Measurements from ENCODE around the gene WWC1.
"Not testable (repeated sequence)": the region's sequence is repeated elsewhere in the genome, so short reads cannot be mapped to it uniquely, and the experiment has no call there.

The WWC1 gene

GRCh38 chr5:168310541-168310940 is 19.1 kb downstream of the WWC1 start:
- DNase-seq, result not testable (repeated sequence)

- no peak for DNase-seq
These were observed 19.7 kb downstream of the WWC1 start for GRCh38 chr5:168311061-168311566.

DNA sequence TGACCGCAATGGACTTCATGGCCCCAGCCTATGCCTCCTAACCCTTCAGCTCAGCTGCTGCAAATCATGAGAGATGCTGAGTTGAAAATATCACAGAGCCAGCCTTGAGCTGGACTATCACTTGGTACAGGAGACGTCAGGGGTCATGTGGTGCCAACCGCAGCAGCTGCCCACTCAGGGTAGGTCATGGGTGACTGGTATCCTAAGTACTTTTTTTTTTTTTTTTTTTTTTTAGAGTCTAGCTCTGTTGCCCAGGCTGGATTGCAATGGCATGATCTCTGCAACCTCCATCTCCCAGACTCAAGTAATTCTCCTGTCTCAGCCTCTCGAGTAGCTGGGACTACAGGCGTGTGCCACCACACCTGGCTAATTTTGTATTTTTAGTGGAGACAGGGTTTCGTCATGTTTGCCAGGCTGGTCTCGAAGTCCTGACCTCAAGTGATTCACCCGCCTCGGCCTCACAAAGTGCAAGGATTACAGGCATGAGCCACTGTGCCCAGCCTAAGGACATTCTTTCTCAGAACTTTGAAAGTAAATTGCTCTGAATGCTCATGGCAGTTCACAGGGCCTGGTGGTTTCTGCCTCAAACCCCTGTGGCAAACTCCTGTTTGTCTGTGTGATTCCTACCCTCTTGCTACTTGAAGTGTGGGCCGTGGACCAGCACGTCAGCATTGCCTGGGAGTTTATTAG is 21.3 kb downstream of the WWC1 start:
- no peak for DNase-seq

DNA sequence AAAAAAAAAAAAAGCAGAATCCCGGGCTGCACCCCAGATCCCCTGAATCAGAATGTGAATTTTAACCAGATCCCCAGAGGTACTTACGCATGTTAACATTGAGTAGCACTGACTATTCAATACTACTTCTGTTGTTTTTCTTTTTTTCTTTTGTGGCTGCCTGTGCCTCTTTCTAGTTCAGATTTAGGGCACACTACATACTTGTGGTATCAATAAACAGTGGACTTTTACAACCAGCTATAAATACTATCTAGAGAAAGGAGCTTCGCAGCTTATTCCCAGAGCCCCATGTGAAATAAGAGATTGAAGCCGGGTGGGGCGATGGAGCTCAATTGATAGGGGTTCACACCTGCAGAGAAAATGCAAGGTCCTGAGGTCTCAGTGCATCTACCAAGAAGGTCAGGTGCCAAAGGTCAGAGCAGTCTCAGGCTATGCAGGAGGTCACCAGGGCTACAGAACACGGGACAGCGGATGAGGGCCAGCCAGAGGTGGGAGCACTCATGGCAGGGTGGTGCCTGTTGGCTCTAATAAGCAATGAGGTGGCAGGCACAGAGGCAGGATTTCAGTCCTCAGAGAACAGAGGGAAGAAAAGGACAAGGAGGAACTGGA is 22.3 kb downstream of the WWC1 start:
- no peak for DNase-seq

DNA sequence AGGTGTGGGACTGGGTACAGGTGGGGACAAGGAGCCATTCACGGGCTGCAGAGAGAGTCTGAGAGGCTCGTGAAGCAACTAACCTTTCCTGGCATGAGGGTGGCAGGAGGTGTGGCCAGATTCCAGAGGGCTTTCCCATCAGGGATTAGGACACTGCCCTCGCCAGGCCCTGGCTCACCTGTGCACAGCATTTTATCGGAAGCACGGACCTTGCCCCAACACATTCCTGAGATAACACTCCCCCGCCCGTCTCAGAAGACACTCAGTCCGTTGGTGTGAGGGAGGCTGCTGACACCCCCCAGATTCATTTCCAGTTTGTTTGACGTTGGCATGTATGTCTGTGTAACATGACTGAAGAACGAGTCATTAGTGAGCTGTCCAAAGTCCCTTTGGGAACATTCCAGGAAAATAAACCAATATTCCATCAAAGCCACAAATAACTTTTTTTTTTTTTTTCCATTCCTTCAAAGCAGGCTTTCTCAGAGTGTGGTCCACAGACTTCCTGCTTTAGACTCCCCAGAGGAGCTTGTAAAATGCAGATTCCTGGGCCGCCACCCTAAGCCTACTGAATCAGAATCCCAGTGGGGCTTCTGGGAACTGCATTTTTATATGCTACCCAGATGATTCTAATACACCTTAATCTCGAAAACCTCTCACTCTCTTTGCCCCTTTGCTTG is 23.4 kb downstream of the WWC1 start:
- DNase-seq, result no peak

DNA sequence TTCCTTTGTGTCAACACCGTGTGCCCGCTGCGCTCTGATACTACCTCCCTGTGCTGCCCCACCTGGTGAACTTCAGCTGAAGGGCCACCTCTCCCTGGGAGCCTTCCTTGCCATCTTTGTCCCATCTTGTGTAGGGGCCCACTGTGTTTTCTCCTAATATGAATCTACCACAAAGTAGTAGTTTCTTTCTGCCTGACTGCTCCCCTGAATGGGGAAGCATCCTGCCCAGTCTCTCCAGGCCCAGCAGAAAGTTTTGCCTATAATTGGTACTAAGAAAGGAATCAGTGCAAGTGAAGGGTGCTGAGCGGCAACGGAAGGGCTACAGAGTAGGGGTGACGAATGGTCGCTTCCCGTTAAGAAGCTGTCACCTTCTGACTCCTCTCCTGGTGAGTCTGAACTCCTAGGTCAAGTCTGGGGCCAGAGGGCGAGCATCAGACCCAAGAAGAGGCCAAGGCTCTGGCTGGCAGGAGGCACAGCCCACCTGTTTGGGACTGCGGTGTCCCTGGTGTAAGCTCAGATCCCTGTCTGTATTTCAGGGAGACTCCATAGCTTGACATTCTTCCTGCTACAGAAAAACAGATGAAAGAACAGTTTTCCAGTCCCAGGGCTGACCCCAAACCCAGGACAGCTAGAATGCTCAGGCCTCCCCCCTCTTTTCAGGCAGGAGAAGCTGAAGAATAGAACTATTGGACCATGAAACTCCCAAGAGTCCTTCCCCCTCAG is 24.1 kb downstream of the WWC1 start:
- no peak for DNase-seq

- DNase-seq, result no peak
These were observed 24.7 kb downstream of the WWC1 start for GRCh38 chr5:168316139-168316578.

DNA sequence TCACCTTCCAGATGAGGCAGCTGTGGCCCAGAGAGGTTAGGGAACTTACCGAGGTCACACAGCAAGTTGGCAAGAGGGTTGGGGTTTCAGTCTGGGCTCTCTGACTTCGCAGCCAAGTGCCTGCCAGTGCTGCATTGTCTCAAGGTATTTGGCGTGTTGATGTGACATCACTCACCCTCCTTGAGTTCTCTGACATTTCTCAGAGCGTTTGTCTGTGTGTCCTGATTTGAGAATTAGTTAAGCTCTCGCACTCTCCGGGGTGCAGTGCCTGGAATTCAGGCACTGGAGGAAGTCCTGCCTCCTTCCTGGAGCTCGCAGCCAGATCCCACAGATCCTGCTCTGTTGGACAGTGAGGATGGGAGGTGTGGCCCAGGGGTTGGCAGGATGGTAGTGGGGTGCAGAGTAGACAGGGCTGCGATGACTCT is 25.7 kb downstream of the WWC1 start:
- no peak for DNase-seq

DNA sequence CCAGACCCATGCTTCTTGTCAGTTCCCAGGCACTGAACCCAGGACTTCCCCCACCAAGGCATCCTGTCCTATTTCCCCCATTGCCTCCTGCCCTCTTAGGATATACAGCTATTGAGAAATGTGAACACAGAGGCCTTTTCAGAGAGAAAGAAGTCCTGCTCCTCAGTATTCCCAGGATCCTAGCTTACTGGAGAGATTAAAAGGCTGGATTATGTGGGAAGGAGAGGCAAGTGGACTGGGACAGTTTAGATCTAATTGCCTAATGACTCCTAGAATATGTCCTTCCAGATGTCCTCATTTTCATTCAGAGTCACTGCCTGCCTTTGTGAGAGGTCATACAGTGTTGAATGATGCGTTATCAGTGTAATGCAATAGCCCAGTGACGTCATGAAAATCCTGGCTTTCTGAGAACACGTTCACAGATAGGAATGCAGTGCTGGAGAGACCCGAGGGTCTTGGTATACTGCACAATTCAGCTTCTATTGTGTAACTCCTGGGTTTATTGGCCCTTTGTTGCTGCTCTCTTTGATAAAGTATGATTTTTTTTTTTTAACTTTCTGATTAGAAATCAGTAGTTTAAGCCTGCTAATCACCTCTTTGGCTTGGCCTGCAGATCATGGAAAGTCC is 26.2 kb downstream of the WWC1 start:
- no peak for DNase-seq

DNA sequence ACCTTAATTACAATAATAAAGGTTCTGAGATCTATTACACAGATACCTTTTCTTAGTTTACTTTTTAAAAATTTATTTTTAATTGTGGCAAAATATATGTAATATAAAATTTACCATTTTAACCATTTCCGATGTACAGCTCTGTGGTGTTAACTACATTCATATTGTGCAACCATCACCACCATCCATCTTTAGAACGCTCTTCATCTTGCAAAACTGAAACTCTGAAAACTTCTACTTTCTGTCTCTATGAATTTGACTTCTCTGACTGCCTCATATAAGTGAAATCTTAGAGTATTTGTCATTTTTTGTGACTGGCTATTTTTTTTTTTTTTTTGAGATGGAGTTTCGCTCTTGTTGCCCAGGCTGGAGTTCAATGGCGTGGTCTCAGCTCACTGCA is 26.8 kb downstream of the WWC1 start:
- DNase-seq, result no peak

GRCh38 chr5:168319774-168320173 is 28.3 kb downstream of the WWC1 start:
- DNase-seq, result no peak

- DNase-seq, result no peak
These were observed 29.4 kb downstream of the WWC1 start for GRCh38 chr5:168320805-168321204.

DNA sequence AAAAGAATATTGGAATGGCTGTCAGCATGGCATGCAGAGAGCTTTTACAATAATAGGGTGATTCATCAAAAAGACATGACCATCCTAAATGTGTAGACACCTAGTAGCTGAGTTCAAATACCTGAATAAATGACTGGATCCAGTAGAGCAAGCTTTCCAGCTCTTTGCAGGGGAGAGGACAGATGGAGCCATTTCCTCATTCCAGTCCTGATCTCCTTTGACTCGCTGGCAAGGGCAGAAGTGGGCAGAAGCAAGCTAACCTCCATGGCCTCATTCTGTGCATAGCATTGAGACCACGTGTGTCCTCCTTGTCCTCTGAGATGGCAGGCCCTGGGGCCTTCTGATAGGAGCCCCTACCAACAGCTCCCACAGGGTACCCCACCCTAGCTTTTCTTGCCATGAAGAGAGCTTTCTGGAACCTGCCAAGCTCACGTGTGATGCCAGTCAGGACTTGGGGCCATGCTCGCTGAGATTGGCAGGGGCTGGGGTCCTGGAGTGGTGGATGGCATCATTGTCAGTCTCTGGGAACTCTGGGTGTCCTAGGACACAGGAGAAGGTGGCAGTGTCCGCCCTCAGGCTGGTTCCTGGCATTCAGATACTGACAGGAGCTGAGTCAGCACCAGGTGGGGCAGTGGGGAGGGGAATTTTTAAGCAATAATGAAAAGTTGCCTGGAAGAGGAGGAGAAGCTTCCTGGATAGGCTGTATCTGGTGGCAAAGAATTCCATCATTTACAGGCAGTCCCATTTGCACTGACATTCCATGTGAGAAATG is 33.6 kb downstream of the WWC1 start:
- DNase-seq, result no peak

DNA sequence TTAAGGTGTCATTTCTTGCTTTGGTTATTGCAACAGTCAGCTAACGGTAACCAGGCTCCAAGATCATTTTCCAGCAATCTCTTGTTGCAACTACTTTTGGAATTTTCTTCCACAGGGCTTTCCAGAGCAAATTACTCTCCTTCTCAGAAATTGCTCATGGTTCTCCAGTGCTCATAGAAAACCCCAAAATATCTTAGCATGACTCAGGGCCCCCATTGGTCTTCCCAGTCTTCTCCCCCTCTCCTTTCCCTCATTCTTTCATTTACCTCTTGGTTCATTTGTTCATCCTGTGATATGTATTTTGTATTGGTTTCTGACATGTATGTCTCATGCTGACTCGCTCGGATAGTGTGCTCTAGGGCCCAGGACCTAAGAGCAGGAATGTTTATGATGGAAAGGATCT is 35.6 kb downstream of the WWC1 start:
- no peak for DNase-seq

DNA sequence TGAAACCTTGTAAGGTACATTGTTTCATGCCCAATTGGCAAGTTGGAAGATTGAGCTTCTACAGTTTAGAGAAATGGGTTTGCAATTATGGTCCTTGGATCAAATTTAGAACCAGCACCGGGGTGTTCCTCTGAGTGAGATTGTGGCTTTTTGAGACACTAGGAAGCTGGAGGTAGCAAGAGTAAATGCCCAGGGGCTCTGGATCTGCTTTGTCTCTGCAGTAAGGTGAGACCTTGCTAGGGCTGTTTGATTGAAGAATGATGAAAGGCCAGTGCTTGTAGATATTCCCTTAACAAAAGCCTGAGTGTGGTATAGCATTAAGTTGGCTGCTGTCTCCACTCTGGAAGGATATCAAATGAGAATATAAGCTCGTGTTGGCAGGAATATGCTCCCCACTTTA is 36.0 kb downstream of the WWC1 start:
- DNase-seq, result no peak

- no peak for DNase-seq
These were observed 36.5 kb downstream of the WWC1 start for GRCh38 chr5:168327994-168328393.

- no peak for DNase-seq
These were observed 37.4 kb downstream of the WWC1 start for GRCh38 chr5:168328814-168329213.

DNA sequence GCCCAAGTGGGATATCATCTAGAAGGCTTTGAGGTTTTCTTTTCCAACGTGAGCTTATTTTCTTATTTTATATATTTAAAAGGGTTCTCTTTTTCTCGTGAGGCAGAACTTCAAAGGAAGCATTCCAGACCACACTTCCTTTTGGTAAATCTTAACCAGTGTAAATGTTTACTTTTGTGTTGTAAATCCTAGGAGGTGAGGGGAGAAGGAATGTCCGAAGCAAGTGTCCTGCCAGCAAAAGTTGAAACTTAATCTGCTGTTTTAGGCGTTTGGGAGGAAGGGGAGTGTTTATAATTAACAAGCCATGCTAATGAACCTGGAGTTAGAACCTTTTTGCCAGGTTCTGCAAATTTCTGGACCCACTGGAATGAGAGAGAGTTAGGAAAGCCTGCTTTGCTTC is 37.9 kb downstream of the WWC1 start:
- no peak for DNase-seq

- no peak for DNase-seq
These were observed 40.6 kb downstream of the WWC1 start for GRCh38 chr5:168332042-168332441.

GRCh38 chr5:168334280-168334679 is 42.8 kb downstream of the WWC1 start:
- DNase-seq, result no peak

DNA sequence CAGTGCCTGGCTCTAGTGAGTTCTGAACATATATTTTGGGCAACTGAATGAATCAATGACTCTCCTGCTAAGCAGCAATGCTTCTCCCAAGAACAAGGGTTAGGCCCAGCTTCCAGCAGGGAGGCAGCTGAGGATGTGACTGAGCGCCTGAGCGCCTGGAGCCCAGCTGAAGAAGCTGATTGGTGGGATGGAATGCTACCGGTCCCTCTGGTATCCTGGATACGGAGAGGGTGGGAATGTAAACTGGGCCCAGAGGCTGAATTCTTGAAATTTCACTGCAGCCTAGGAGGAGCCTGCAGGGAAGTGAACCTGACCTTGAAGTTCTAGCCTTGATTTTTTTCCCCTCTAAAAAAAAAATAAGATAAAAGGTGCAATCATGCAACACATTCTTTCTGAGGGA is 43.2 kb downstream of the WWC1 start:
- no peak for DNase-seq

GRCh38 chr5:168337361-168337760 is 45.9 kb downstream of the WWC1 start:
- no peak for DNase-seq
